IgD-negative memory B cell (primary cell): ENCODE measurements around the gene TSPEAR. TPM values are rescaled to one million over a fixed set of nuclear protein-coding genes. Genes with fewer than 3 reads are reported as not detected.
"Not testable (repeated sequence)": the region's sequence is repeated elsewhere in the genome, so short reads cannot be mapped to it uniquely, and the experiment has no call there.

Source experiments
- H3K27ac Mint-ChIP-seq, 3 donors: one replicate each; pipeline ENCODE4 v1.8.0; 2020 to 2022; ENCODE audit warnings: mild to moderate bottlenecking in 3 of 3, mixed read lengths in 3 of 3, moderate library complexity in 1 of 3
- H3K27me3 Mint-ChIP-seq: one replicate; pipeline ENCODE4 v1.8.0; 2021; ENCODE audit warnings: mixed read lengths
- H3K36me3 Mint-ChIP-seq: one replicate; pipeline ENCODE4 v1.8.0; 2020; ENCODE audit warnings: mild to moderate bottlenecking, mixed read lengths
- H3K4me1 Mint-ChIP-seq, 3 donors: one replicate each; pipeline ENCODE4 v1.8.0; 2020 to 2022; ENCODE audit warnings: mixed read lengths in 3 of 3, mild to moderate bottlenecking in 1 of 3
- H3K4me3 Mint-ChIP-seq, 4 donors: one replicate each; pipeline ENCODE4 v1.8.0; 2020 to 2022; ENCODE audit warnings: mild to moderate bottlenecking in 4 of 4, mixed read lengths in 4 of 4, moderate library complexity in 3 of 4
- H3K9me3 Mint-ChIP-seq, 3 donors: one replicate each; pipeline ENCODE4 v1.8.0; 2020 to 2021; ENCODE audit warnings: mixed read lengths in 3 of 3, mild to moderate bottlenecking in 1 of 3
- polyA plus RNA-seq: library from polyadenylated mRNA; unstranded; fragments of 300-500 nt; fragmentation: Illumina TruSeq; gene quantifications from one replicate; pipeline ENCODE4 v1.2.3, GENCODE V29; 2021

The TSPEAR gene
- polyA plus RNA-seq, 1 donor from 2014 or later, result not detected

- Mint-ChIP-seq H3K36me3 (no peaks in the 10 kb centered on the region), H3K9me3 (no peaks in the 10 kb centered on the region), H3K27ac (peak overlapping the region in 1 of 3 donors; percentile 10), H3K27me3 (peaks cover 6% of the 10 kb centered on the region), H3K4me3 (no peak overlapping the region), H3K4me1 (peaks cover 0 to 3% (median 0%) of the 10 kb centered on the region in 3 donors)
These were observed 203.0 kb downstream of the TSPEAR start for GRCh38 chr21:44508426-44508710.

GRCh38 chr21:44507673-44508425, 203.5 kb downstream of the TSPEAR start:
- no peak overlapping the region for H3K4me3 Mint-ChIP-seq
- peaks cover 0 to 3% (median 0%) of the 10 kb centered on the region in 3 donors for H3K4me1 Mint-ChIP-seq
- peak overlapping the region in 1 of 3 donors; percentile 10 for H3K27ac Mint-ChIP-seq
- peaks cover 6% of the 10 kb centered on the region for H3K27me3 Mint-ChIP-seq
- no peaks in the 10 kb centered on the region for H3K9me3 Mint-ChIP-seq
- no peaks in the 10 kb centered on the region for H3K36me3 Mint-ChIP-seq

DNA sequence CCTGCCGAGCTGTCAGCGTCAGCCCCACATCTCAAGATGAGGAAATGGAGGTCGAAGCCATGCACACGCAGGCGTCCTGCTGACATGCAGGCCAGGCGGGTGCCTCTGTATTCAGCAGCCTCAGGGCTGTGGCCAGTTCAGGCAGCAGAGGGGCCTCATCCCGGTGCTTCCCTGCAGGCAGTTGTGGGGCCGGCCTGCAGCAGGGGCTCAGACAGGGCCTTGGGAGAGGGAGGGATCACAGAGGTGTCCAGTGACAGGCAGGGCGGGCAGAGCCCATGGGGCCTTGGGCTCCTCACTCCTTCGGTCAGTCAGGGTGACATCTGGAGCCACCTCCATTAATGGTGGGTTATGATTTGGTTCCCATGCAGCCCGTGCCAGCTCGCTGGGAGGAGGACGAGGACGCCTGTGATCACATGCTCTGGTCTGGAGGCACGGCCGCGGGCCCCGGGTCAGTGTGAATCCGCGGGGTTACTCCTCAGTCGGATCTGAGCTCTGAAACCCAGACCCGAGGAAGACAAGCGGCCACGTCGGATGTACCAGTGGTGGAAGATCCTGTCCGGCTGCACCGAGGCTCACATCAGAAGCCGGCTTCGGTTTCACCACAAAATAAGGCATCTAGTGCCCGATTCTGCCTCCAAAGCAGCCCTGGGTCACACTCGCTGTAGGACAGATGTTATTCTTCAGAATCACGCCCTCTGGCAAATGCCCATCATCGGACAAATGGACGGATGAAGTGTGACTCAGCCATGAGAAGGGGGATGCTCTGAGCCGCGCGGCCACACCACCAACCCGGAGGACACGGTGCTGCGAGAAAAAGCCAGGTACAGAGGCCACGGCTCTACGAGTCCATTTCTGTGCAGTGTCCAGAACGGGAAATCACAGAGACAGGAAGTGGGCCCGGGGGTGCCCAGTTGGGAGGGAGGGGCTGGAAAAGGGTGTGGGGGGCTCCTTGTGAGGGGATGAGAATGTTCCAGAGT, 204.8 kb downstream of the TSPEAR start:
- Mint-ChIP-seq H3K27ac (no peak overlapping the region), H3K27me3 (peaks cover 6% of the 10 kb centered on the region), H3K4me1 (peaks cover 0 to 6% (median 3%) of the 10 kb centered on the region in 3 donors), H3K4me3 (no peak overlapping the region), H3K36me3 (no peaks in the 10 kb centered on the region), H3K9me3 (no peaks in the 10 kb centered on the region)

DNA sequence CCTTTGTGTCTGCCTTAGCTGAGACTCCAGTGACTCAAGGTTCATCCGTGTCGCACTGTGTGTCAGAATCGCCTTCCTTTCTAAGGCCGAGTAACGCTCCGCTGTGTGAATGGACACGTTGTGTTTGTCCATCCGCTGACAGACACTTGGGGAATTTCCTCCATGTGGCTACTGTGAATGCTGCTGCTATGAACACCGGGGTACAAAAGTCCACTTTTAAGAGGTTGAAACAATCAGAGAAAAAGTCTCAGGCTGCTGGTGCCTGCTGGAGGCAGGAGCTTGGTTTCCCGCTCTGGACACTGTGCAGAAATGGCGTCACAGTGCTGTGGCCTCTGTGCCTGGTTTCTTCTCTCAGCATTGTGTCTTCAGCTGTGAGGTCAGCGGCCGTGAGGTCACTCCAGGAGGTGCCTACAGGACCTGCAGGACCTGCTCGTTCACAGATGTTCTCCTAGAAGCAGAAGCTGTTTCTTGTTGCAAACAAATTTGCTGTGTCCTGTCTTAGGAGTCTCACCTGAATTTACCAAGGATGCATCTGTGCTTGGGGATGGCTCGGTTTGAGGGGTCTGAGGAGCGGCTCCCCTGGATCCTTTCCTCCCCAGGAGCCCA, 205.6 kb downstream of the TSPEAR start:
- H3K4me1 Mint-ChIP-seq, result peaks cover 0 to 6% (median 3%) of the 10 kb centered on the region in 3 donors
- peaks cover 4% of the 10 kb centered on the region for H3K27me3 Mint-ChIP-seq

DNA sequence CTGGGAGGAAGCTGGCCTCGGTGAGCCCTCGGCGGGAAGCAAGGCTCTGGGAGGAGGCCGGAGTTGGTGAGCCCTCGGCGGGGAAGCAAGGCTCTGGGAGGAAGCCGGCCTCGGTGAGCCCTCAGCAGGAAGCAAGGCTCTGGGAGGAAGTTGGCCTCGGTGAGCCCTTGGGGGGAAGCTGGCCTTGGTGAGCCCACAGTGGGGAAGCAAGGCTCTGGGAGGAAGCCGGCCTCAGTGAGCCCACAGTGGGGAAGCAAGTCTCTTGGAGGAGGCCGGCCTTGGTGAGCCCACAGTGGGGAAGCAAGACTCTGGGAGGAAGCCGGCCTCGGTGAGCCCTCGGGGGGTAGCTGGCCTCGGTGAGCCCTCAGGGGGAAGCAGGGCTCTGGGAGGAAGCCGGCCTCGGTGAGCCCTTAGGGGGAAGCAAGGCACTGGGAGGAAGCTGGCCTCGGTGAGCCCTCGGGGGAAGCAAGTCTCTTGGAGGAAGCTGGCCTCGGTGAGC, 207.4 kb downstream of the TSPEAR start:
- Mint-ChIP-seq H3K4me3 (peak overlapping the region in 1 of 4 donors; percentile 47), H3K36me3 (no peaks in the 10 kb centered on the region), H3K27me3 (peaks cover 2% of the 10 kb centered on the region), H3K9me3 (no peaks in the 10 kb centered on the region), H3K27ac (no peak overlapping the region), H3K4me1 (peaks cover 0 to 6% (median 0%) of the 10 kb centered on the region in 3 donors)

More for the DNA sequence above, 205.6 kb downstream of the TSPEAR start:
- H3K27ac Mint-ChIP-seq, result no peak overlapping the region
- H3K4me3 Mint-ChIP-seq, result peak overlapping the region in 1 of 4 donors; percentile 63
- H3K36me3 Mint-ChIP-seq, result no peaks in the 10 kb centered on the region
- no peaks in the 10 kb centered on the region for H3K9me3 Mint-ChIP-seq

DNA sequence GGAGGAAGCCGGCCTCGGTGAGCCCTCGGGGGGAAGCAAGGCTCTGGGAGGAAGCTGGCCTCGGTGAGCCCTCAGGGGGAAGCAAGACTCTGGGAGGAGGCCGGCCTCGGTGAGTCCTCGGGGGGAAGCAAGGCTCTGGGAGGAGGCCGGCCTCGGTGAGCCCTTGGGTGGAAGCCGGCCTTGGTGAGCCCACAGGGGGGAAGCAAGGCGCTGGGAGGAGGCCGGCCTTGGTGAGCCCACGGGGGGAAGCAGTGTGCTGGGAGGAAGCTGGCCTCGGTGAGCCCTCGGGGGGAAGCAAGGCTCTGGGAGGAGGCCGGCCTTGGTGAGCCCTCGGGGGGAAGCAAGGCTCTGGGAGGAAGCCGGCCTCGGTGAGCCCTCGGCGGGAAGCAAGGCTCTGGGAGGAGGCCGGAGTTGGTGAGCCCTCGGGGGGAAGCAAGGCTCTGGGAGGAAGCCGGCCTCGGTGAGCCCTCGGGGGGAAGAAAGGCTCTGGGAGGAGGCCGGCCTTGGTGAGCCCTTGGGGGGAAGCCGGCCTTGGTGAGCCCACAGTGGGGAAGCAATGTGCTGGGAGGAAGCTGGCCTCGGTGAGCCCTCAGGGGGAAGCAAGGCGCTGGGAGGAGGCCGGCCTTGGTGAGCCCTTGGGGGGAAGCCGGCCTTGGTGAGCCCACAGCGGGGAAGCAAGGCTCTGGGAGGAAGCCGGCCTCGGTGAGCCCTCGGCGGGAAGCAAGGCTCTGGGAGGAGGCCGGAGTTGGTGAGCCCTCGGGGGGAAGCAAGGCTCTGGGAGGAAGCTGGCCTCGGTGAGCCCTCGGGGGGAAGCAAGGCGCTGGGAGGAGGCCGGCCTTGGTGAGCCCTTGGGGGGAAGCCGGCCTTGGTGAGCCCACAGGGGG, 208.1 kb downstream of the TSPEAR start:
- H3K27me3 Mint-ChIP-seq, H3K4me3 Mint-ChIP-seq, H3K36me3 Mint-ChIP-seq, H3K9me3 Mint-ChIP-seq, H3K4me1 Mint-ChIP-seq, H3K27ac Mint-ChIP-seq: not testable (repeated sequence)

DNA sequence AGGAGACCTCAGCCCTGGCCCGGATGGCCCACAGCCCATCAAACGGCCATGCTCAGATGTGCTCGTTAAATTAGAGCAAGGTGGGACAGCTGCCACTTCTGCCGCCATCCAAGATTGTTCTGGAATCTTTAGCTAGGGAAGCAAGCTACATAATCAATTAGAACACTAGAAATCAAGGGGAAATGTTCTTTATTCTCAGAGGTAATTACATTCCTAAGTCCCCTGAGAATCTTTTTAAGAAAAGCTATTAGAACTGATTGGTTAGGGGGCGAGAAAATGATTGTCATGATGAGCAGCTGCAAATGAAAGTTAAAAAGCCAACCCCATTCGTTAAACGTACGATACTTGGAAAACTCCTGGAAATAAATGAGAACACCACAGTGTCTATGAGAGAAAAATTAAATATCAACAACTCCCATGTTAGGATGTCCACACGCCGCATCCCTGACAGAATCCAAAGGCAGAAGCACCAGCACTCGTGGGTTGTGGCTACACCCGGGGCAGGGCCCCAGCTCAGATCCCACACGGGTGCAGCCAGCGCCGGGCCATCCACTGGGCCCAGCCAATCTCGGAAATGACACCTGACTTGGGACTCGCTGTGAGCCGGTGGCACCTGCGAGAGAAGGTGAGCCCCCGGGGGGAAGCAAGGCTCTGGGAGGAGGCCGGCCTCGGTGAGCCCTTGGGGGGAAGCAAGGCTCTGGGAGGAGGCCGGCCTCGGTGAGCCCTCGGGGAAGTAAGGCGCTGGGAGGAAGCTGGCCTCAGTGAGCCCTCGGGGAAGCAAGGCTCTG, 209.0 kb downstream of the TSPEAR start:
- no peaks in the 10 kb centered on the region for H3K36me3 Mint-ChIP-seq
- H3K4me3 Mint-ChIP-seq, result no peak overlapping the region
- H3K4me1 Mint-ChIP-seq, result peaks cover 0 to 6% (median 0%) of the 10 kb centered on the region in 3 donors
- H3K27me3 Mint-ChIP-seq, result no peaks in the 10 kb centered on the region
- H3K9me3 Mint-ChIP-seq, result no peaks in the 10 kb centered on the region
- H3K27ac Mint-ChIP-seq, result no peak overlapping the region

GRCh38 chr21:44500111-44500510, 211.3 kb downstream of the TSPEAR start:
- peaks cover 0 to 6% (median 0%) of the 10 kb centered on the region in 3 donors for H3K4me1 Mint-ChIP-seq
- H3K4me3 Mint-ChIP-seq, result no peak overlapping the region
- H3K9me3 Mint-ChIP-seq, result no peaks in the 10 kb centered on the region
- no peak overlapping the region for H3K27ac Mint-ChIP-seq
- no peaks in the 10 kb centered on the region for H3K36me3 Mint-ChIP-seq
- H3K27me3 Mint-ChIP-seq, result peaks cover 7% of the 10 kb centered on the region

- Mint-ChIP-seq H3K27ac (no peak overlapping the region), H3K36me3 (no peaks in the 10 kb centered on the region), H3K4me1 (peaks cover 0 to 6% (median 0%) of the 10 kb centered on the region in 3 donors), H3K9me3 (no peaks in the 10 kb centered on the region), H3K4me3 (no peak overlapping the region), H3K27me3 (peaks cover 7% of the 10 kb centered on the region)
These were observed 211.7 kb downstream of the TSPEAR start for GRCh38 chr21:44499631-44500030.

DNA sequence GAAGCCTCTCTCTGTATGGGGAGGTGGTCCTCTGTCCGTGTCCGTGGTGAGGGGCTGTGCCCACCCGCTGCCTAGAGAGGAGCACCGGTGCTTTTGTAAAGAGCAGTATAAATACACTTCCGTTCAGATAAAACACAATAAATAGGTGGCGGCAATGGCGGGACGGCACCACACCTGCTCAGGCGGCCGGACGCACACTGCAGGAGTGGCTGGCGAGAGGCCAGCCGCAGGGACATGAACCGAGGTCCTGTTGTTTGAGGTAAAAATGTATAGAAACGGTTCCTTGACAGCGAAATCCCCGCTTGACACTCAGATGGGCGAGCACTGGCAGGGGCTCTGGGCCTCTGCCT, 212.2 kb downstream of the TSPEAR start:
- Mint-ChIP-seq H3K4me3 (no peak overlapping the region), H3K36me3 (no peaks in the 10 kb centered on the region), H3K27me3 (peaks cover 7% of the 10 kb centered on the region), H3K27ac (no peak overlapping the region), H3K9me3 (no peaks in the 10 kb centered on the region), H3K4me1 (peaks cover 0 to 6% (median 0%) of the 10 kb centered on the region in 3 donors)

DNA sequence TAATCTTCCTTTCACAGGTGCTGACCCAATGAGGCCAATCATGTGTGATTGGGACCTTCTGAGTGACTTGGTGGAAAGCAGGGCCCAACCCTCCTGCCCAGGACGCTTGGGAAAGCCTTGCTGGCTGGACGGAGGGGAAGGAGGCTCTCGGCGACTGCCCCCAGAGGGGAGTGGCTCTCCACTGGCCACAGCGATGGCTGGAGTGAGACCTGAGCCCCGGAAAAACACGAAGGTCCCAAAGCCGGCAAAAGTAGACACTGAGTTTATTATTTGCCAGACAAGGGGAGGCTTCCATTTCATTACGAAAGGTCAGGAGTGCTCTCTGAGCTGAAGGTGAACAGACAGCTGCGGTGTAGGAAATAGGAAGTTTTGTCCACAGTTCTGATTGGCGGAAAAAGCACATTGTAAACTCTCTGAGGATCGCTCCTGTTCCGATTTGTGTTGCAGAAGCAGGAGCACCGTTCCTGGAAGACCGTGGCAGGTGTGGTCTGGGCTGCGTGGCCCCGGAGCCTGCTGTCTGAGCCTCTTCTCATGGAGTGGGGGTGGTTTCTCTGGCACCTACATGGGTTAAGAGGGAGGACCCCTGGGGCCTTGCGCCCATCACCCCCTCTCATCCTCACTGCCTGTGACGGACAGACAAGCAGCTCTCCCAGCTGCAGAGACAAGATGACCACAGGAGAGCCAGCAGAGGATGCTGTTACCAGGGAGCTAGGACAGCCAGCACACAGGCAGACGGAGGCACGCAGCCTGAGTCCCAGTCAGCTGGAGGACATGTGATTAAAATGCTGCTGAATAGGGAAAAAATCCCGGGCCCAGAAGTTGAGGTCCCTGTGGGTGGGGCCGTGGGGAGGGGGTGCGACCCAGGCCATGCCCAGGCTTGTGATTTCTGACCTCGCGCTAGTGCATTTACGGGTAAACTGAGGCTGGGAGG, 212.8 kb downstream of the TSPEAR start:
- Mint-ChIP-seq H3K9me3 (peaks cover 0 to under 1% (median 0%) of the 10 kb centered on the region in 3 donors), H3K4me1 (peaks cover 0 to 6% (median 0%) of the 10 kb centered on the region in 3 donors), H3K36me3 (no peaks in the 10 kb centered on the region), H3K4me3 (no peak overlapping the region), H3K27me3 (peaks cover 7% of the 10 kb centered on the region), H3K27ac (peak overlapping the region in 1 of 3 donors; percentile 67)

DNA sequence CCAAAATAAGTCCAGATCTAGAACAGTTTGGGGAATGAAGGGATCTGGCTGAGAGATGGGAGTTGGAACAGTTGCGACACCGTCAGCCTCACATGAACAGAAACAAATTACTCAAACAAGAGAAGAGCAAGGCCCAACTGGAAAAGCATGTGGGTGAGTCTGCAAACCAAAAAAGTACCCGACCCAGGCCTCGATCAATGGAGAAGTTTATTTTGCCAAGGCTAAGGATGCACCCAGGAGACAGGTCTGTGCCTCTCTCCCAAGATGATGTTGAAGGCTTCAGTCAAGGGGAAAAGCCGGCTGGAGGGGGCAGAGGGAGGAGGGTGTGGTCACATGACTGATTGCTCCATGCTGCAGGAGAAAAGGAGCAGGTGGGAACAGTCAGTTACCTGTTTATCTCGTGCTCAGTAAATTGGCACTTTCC, 213.7 kb downstream of the TSPEAR start:
- no peak overlapping the region for H3K4me3 Mint-ChIP-seq
- H3K27ac Mint-ChIP-seq, result peak overlapping the region in 1 of 3 donors; percentile 67
- peaks cover 3 to 7% (median 3%) of the 10 kb centered on the region in 3 donors for H3K9me3 Mint-ChIP-seq
- H3K4me1 Mint-ChIP-seq, result peaks cover 0 to 6% (median 0%) of the 10 kb centered on the region in 3 donors
- H3K27me3 Mint-ChIP-seq, result peaks cover 10% of the 10 kb centered on the region
- no peaks in the 10 kb centered on the region for H3K36me3 Mint-ChIP-seq
